ENCODE results near the gene HTR4.

The HTR4 gene

GRCh38 chr5:148663509-148663908 lies 9.2 kb upstream of the HTR4 start:
- DNase-seq (ENCODE audit: low read depth): no peak

- no peak for DNase-seq (ENCODE audit: low read depth)
These were observed 6.0 kb upstream of the HTR4 start for GRCh38 chr5:148660346-148660660.

- DNase-seq (ENCODE audit: low read depth): no peak
These were observed 5.5 kb upstream of the HTR4 start for GRCh38 chr5:148659641-148660345.

GRCh38 chr5:148653291-148653835 lies 964 bp downstream of the HTR4 start:
- no peak for DNase-seq (ENCODE audit: low read depth)

- no peak for DNase-seq (ENCODE audit: low read depth)
These were observed 2.8 kb downstream of the HTR4 start for GRCh38 chr5:148651528-148651927.

- DNase-seq (ENCODE audit: low read depth): no peak
These were observed 8.8 kb downstream of the HTR4 start for GRCh38 chr5:148645527-148645926.

- DNase-seq (ENCODE audit: low read depth): no peak
These were observed 12.6 kb downstream of the HTR4 start for GRCh38 chr5:148641735-148642134.

- DNase-seq (ENCODE audit: low read depth): no peak
These were observed 13.9 kb downstream of the HTR4 start for GRCh38 chr5:148640471-148640870.

GRCh38 chr5:148639081-148639480 lies 15.2 kb downstream of the HTR4 start:
- DNase-seq (ENCODE audit: low read depth): no peak

- no peak for DNase-seq (ENCODE audit: low read depth)
These were observed 18.0 kb downstream of the HTR4 start for GRCh38 chr5:148636353-148636752.

GRCh38 chr5:148635321-148636083 lies 18.8 kb downstream of the HTR4 start:
- no peak for DNase-seq (ENCODE audit: low read depth)

- DNase-seq (ENCODE audit: low read depth): no peak
These were observed 21.3 kb downstream of the HTR4 start for GRCh38 chr5:148633067-148633377.

- DNase-seq (ENCODE audit: low read depth): no peak
These were observed 21.9 kb downstream of the HTR4 start for GRCh38 chr5:148632255-148633066.

GRCh38 chr5:148626986-148627385 lies 27.3 kb downstream of the HTR4 start:
- no peak for DNase-seq (ENCODE audit: low read depth)

GRCh38 chr5:148626081-148626613 lies 28.2 kb downstream of the HTR4 start:
- DNase-seq (ENCODE audit: low read depth): no peak

- DNase-seq (ENCODE audit: low read depth): no peak
These were observed 29.1 kb downstream of the HTR4 start for GRCh38 chr5:148625250-148625649.

GRCh38 chr5:148623741-148624140 lies 30.6 kb downstream of the HTR4 start:
- DNase-seq (ENCODE audit: low read depth): no peak

- DNase-seq (ENCODE audit: low read depth): no peak
These were observed 31.2 kb downstream of the HTR4 start for GRCh38 chr5:148623101-148623500.

- DNase-seq (ENCODE audit: low read depth): no peak
These were observed 33.6 kb downstream of the HTR4 start for GRCh38 chr5:148620696-148621095.

- no peak for DNase-seq (ENCODE audit: low read depth)
These were observed 34.2 kb downstream of the HTR4 start for GRCh38 chr5:148620091-148620490.

GRCh38 chr5:148619484-148619883 lies 34.8 kb downstream of the HTR4 start:
- no peak for DNase-seq (ENCODE audit: low read depth)

- no peak for DNase-seq (ENCODE audit: low read depth)
These were observed 38.6 kb downstream of the HTR4 start for GRCh38 chr5:148615644-148616275.

All from HS-27A (cell line).